HepG2 (cell line): ENCODE measurements around the gene ADGRF1. TPM values are rescaled to one million over a fixed set of nuclear protein-coding genes. Genes with fewer than 3 reads are reported as not detected.
A peak's percentile ranks its signal among the peaks of the same experiment; 100 is the strongest.

Experiments used
- ATAC-seq: fragments of 200-7000 bp; cut with Tn5 transposase; 3 replicates; pipeline ENCODE4 v1.9.1; 2020; ENCODE audit warnings: mild to moderate bottlenecking, moderate library complexity
- BruUV-seq: library from RNA; stranded (reverse); fragments of 400-500 nt; replicated peaks from 2 replicates; lab custom pipeline; 2021; lab: Mats Ljungman, UMichigan
- CTCF ChIA-PET: fragments of 300-600 bp; formaldehyde crosslinking; extraction: SDS; loops from one replicate; lab custom pipeline; 2021; ENCODE audit warnings: low total read pairs, inconsistent platforms, low intra/inter-chr PET ratio; lab: Yijun Ruan, JAX
- POLR2A ChIA-PET: fragments of 350-600 bp; sonication (Branson Sonifier 250); formaldehyde crosslinking; loops from one replicate; lab custom pipeline; 2020; ENCODE audit warnings: antibody characterized with exemption, inconsistent platforms; lab: Yijun Ruan, JAX
- DNase-seq: peaks from one replicate; pipeline ENCODE4 v3.0.0-alpha.2; 2015; ENCODE audit warnings: low spot score
- FAIRE-seq: peaks from 3 replicates; lab custom pipeline; 2011; peaks lifted over from hg19 to GRCh38; lab: Jason Lieb, UNC
- H2AFZ ChIP-seq: one replicate; pipeline ENCODE4 v1.6.1; 2011; ENCODE audit warnings: low read length, inconsistent platforms
- H3K27ac ChIP-seq: fragments of 300-600 bp; 3 replicates; pipeline ENCODE4 v1.8.0; 2011; ENCODE audit warnings: mixed run types, mild to moderate bottlenecking, mixed read lengths, low read length, inconsistent platforms; ENCODE audit not compliant: insufficient read depth; ENCODE audit errors: extremely low read length
- H3K27me3 ChIP-seq, 2 experiments: fragments of 200-600 bp in 1 of 2; 2 replicates in 1 of 2; 3 replicates in 1 of 2; pipeline versions ENCODE4 v1.6.0 to v1.8.0; 2011; ENCODE audit warnings: low read length in 2 of 2, mild to moderate bottlenecking in 2 of 2, moderate library complexity in 2 of 2, inconsistent platforms in 1 of 2; ENCODE audit not compliant: insufficient read depth in 2 of 2, control insufficient read depth in 1 of 2
- H3K36me3 ChIP-seq, 2 experiments: fragments of 200-600 bp in 1 of 2; replicated peaks in 1 of 2; 2 replicates in 1 of 2; 3 replicates in 1 of 2; pipeline versions ENCODE4 v1.5.1 to v1.8.0; 2011; ENCODE audit warnings: low read length in 2 of 2, inconsistent platforms in 1 of 2; ENCODE audit not compliant: insufficient read depth in 2 of 2, control insufficient read depth in 1 of 2
- H3K4me1 ChIP-seq: 2 replicates; pipeline ENCODE4 v1.5.1; 2012; ENCODE audit warnings: low read length, inconsistent platforms; ENCODE audit not compliant: insufficient read depth
- H3K4me2 ChIP-seq: 2 replicates; pipeline ENCODE4 v1.6.0; 2011; ENCODE audit warnings: low read depth, low read length, inconsistent platforms
- H3K4me3 ChIP-seq, 3 experiments: fragments of 200-600 bp in 1 of 3; sonication (generic), shearing (Covaris generic) in 1 of 3; replicated peaks in 1 of 3; 2 replicates each; pipeline ENCODE4 v1.5.1; 2011 to 2016; ENCODE audit warnings: low read length in 3 of 3, inconsistent platforms in 2 of 3, low read depth in 2 of 3, mild to moderate bottlenecking in 2 of 3, control low read depth in 1 of 3, mixed read lengths in 1 of 3; ENCODE audit not compliant: insufficient read depth in 1 of 3
- H3K79me2 ChIP-seq: one replicate; pipeline ENCODE4 v1.6.1; 2011; ENCODE audit warnings: low read length, inconsistent platforms; ENCODE audit not compliant: insufficient read depth
- H3K9ac ChIP-seq: 2 replicates; pipeline ENCODE4 v1.6.0; 2011; ENCODE audit warnings: mild to moderate bottlenecking, low read depth, low read length, inconsistent platforms; ENCODE audit not compliant: insufficient read depth
- H3K9me3 ChIP-seq: 2 replicates; pipeline ENCODE4 v1.5.1; 2012; ENCODE audit warnings: mild to moderate bottlenecking, low read length
- H4K20me1 ChIP-seq: 2 replicates; pipeline ENCODE4 v1.6.0; 2011; ENCODE audit warnings: inconsistent platforms, mild to moderate bottlenecking, low read length, moderate library complexity; ENCODE audit not compliant: insufficient read depth
- AKAP8 ChIP-seq: sonication (generic); formaldehyde crosslinking; IDR thresholded peaks from 2 replicates; pipeline ENCODE4 v1.5.1; 2020; ENCODE audit warnings: mild to moderate bottlenecking, missing genetic modification reagents
- ARHGAP35 ChIP-seq: sonication (generic); formaldehyde crosslinking; IDR thresholded peaks from 2 replicates; pipeline ENCODE4 v1.9.0; 2022; ENCODE audit warnings: mild to moderate bottlenecking, inconsistent platforms, moderate library complexity, missing genetic modification reagents, borderline replicate concordance
- FOXC1 ChIP-seq: sonication (generic); formaldehyde crosslinking; IDR thresholded peaks from 2 replicates; pipeline ENCODE4 v1.8.0; 2022; ENCODE audit warnings: mild to moderate bottlenecking, missing genetic modification reagents, borderline replicate concordance
- HMG20A ChIP-seq: IDR thresholded peaks from 2 replicates; pipeline ENCODE4 v1.6.1; 2016; ENCODE audit warnings: borderline replicate concordance
- HNF4A ChIP-seq: sonication (generic); formaldehyde crosslinking; IDR thresholded peaks from 2 replicates; pipeline ENCODE4 v1.4.0; 2020; ENCODE audit warnings: missing genetic modification reagents
- HNF4G ChIP-seq, 2 experiments: sonication (generic) in 1 of 2; formaldehyde crosslinking in 1 of 2; IDR thresholded peaks; 2 replicates each; pipeline versions ENCODE4 v1.4.0 to v1.6.1; 2011 to 2020; ENCODE audit warnings: borderline replicate concordance in 2 of 2, low read depth in 2 of 2, mild to moderate bottlenecking in 2 of 2, low read length in 1 of 2, missing genetic modification reagents in 1 of 2, moderate library complexity in 1 of 2
- PAF1 ChIP-seq: IDR thresholded peaks from 2 replicates; pipeline ENCODE4 v1.6.1; 2016; ENCODE audit warnings: missing genetic modification reagents, missing compliant biosample characterization
- POLR2AphosphoS5 ChIP-seq: IDR thresholded peaks from 2 replicates; pipeline ENCODE4 v1.6.1; 2012; ENCODE audit warnings: low read depth, low read length
- RARA ChIP-seq: IDR thresholded peaks from 2 replicates; pipeline ENCODE4 v1.6.1; 2016; ENCODE audit warnings: missing genetic modification reagents, missing compliant biosample characterization
- SIN3A ChIP-seq: IDR thresholded peaks from 2 replicates; pipeline ENCODE4 v1.6.1; 2011; ENCODE audit warnings: low read depth, mild to moderate bottlenecking, control low read depth, low read length, borderline replicate concordance
- ZFP36L1 ChIP-seq: sonication (generic); formaldehyde crosslinking; IDR thresholded peaks from 2 replicates; pipeline ENCODE4 v1.8.0; 2022; ENCODE audit warnings: mild to moderate bottlenecking, missing genetic modification reagents, moderate library complexity
- ZNF232 ChIP-seq: sonication (generic); formaldehyde crosslinking; IDR thresholded peaks from 2 replicates; pipeline ENCODE4 v1.4.0; 2020; ENCODE audit warnings: missing genetic modification reagents, borderline replicate concordance
- ZNF264 ChIP-seq: sonication (generic); formaldehyde crosslinking; IDR thresholded peaks from 2 replicates; pipeline ENCODE4 v1.4.0; 2020; ENCODE audit warnings: missing genetic modification reagents
- ZNF44 ChIP-seq: sonication (generic); formaldehyde crosslinking; IDR thresholded peaks from 2 replicates; pipeline ENCODE4 v1.5.1; 2020; ENCODE audit warnings: mild to moderate bottlenecking, missing genetic modification reagents
- whole genome bisulfite sequencing: methylation state at CpG from one replicate; pipeline ENCODE4 v1.1.6; 2017; ENCODE audit warnings: low lambda C conversion rate; 5-methylcytosine and 5-hydroxymethylcytosine counted together
- in situ Hi-C: cut with HindIII; loops from 2 replicates; pipeline ENCODE4 v1.10.0; 2017; ENCODE audit warnings: low pct_unique_long_range_greater_than_20kb; ENCODE audit not compliant: extremely low pct_ligation_motif_present
- intact Hi-C: fragments of 100-400 bp; cut with micrococcal nuclease; formaldehyde crosslinking; loops from one replicate; pipeline ENCODE4 v1.10.0; 2022; ENCODE audit not compliant: unreplicated experiment
- polyA plus RNA-seq, 8 experiments: library from polyadenylated mRNA; depleted of rRNA in 3 of 8; stranded (reverse) in 7 of 8; unstranded in 1 of 8; fragments of >200 nt; fragmentation: Illumina TruSeq in 4 of 8; extraction: Trizol in 4 of 8; gene quantifications; 2 replicates each; pipeline versions ENCODE4 v1.2.1 to v1.2.3, GENCODE V29; 2011 to 2016; ENCODE audit warnings: low read depth in 4 of 8, missing spikeins in 1 of 8, mixed read lengths in 1 of 8; ENCODE audit not compliant: insufficient read depth in 1 of 8
- total RNA-seq, 5 experiments: library from RNA; depleted of rRNA; stranded (reverse); fragments of >200 nt; fragmentation: Illumina TruSeq; extraction: Trizol; gene quantifications; 2 replicates each; pipeline ENCODE4 v1.2.3, GENCODE V29; 2016; ENCODE audit warnings: low read depth in 1 of 5
- TF ChIP-seq, protein P1 (sequence below): sonication (generic); formaldehyde crosslinking; IDR thresholded peaks from 2 replicates; pipeline ENCODE4 v1.4.0; 2020; ENCODE audit warnings: mild to moderate bottlenecking, low read depth, missing genetic modification reagents
- TF ChIP-seq, protein P2 (sequence below): sonication (generic); formaldehyde crosslinking; IDR thresholded peaks from 2 replicates; pipeline ENCODE4 v1.5.1; 2020; ENCODE audit warnings: missing genetic modification reagents, mild to moderate bottlenecking, borderline replicate concordance
- TF ChIP-seq, protein P3 (sequence below), 2 experiments: sonication (generic) in 1 of 2; formaldehyde crosslinking in 1 of 2; IDR thresholded peaks; 2 replicates each; pipeline versions ENCODE4 v1.4.0 to v1.6.1; 2018 to 2020; ENCODE audit warnings: missing genetic modification reagents in 2 of 2, borderline replicate concordance in 1 of 2, low read depth in 1 of 2, mild to moderate bottlenecking in 1 of 2, missing biosample characterization in 1 of 2
- TF ChIP-seq, protein P4 (sequence below): sonication (generic); formaldehyde crosslinking; IDR thresholded peaks from 2 replicates; pipeline ENCODE4 v1.4.0; 2020; ENCODE audit warnings: missing genetic modification reagents

ADGRF1 gene
- total and polyA plus RNA-seq, 2 of the 13 experiments (the other 11 are each of a cell fraction or from before 2014, with no cell fraction given) = not detected

DNA sequence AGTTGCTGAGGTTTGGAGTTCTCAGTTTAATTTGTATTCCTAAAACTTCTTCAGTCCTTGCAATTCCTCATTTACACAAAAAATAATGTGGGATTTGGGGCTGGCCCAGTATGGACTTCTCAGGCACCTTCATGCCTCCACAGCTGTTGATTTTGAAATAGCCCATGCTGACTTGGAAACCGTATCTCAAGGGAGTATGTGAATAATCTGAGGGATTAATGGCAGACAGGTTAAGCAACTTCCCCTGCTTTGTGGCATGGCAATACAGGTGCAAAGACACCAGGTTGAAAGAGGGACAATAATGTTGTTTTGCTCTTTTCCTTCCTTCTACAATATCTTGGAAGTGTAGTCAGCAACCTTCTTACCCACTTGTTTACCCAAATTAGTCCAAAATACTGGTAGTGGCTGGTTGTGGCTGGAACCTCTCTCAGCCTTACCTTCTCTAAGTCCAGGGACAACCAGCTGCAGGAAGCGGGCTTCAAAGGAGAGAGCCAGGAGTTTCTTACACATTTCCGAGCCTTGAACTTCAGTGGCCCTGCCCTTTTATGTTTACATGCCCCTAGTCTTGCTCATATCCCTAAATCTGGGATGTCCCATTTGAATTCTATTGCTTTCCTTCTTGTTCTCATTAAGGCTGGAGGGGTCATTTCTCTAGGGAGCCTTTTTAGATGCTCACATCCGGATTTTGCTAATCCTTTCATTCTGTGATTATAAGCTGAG is 44.1 kb upstream of the ADGRF1 start:
- H3K27ac ChIP-seq = no peak overlapping the region
- FAIRE-seq = no peak
- no peaks in the 10 kb centered on the region for H3K27me3 ChIP-seq
- 87% methylated on average over 4 of the region's 4 CpGs for WGBS
- no peak for DNase-seq
- CTCF ChIA-PET = no interaction called here
- H3K4me1 ChIP-seq = peaks cover 63% of the 10 kb centered on the region
- H2AFZ ChIP-seq = no peak overlapping the region
- no peaks in the 10 kb centered on the region for H4K20me1 ChIP-seq
- H3K9me3 ChIP-seq = no peaks in the 10 kb centered on the region
- in situ Hi-C loops = no loop called here
- H3K4me3 ChIP-seq = no peak overlapping the region
- no peak overlapping the region for H3K9ac ChIP-seq
- POLR2A ChIA-PET = interaction anchor here (1.7 kb wide), 1 partner anchor 10 kb away, joined by 6 read pairs; no protein-coding TSS in a partner anchor
- intact Hi-C loops = no loop called here
- no peak for ATAC-seq
- H3K36me3 ChIP-seq = no peaks in the 10 kb centered on the region
- H3K4me2 ChIP-seq = no peak overlapping the region
- no peaks in the 10 kb centered on the region for H3K79me2 ChIP-seq
- BruUV-seq = no TSS peak
- TF ChIP-seq, protein P1, sequence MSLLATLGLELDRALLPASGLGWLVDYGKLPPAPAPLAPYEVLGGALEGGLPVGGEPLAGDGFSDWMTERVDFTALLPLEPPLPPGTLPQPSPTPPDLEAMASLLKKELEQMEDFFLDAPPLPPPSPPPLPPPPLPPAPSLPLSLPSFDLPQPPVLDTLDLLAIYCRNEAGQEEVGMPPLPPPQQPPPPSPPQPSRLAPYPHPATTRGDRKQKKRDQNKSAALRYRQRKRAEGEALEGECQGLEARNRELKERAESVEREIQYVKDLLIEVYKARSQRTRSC (CRISPR knock-in tag) = no peak
- TF ChIP-seq, protein P2, sequence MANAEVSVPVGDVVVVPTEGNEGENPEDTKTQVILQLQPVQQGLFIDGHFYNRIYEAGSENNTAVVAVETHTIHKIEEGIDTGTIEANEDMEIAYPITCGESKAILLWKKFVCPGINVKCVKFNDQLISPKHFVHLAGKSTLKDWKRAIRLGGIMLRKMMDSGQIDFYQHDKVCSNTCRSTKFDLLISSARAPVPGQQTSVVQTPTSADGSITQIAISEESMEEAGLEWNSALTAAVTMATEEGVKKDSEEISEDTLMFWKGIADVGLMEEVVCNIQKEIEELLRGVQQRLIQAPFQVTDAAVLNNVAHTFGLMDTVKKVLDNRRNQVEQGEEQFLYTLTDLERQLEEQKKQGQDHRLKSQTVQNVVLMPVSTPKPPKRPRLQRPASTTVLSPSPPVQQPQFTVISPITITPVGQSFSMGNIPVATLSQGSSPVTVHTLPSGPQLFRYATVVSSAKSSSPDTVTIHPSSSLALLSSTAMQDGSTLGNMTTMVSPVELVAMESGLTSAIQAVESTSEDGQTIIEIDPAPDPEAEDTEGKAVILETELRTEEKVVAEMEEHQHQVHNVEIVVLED (CRISPR knock-in tag) = no peak
- TF ChIP-seq ARHGAP35 (CRISPR knock-in tag) (no peak), HNF4G (IDR thresholded peaks at IDR 0.05; ENCODE audit: borderline replicate concordance, low read depth, low read length) (no peak), HNF4G (CRISPR knock-in tag; IDR thresholded peaks at IDR 0.05; ENCODE audit: borderline replicate concordance, low read depth) (no peak), RARA (CRISPR knock-in tag) (peak; percentile 39; the same call in 1 of the 2 replicates), HMG20A (peak; percentile 26; the same call in 1 of the 2 replicates), POLR2AphosphoS5 (no peak), FOXC1 (no peak), ZNF264 (no peak), ZNF44 (no peak), ZFP36L1 (no peak), AKAP8 (CRISPR knock-in tag) (no peak), HNF4A (CRISPR knock-in tag) (peak; percentile 24; the same call in 1 of the 2 replicates), ZNF232 (CRISPR knock-in tag) (no peak), SIN3A (no peak), PAF1 (CRISPR knock-in tag) (no peak)
- TF ChIP-seq, protein P3, sequence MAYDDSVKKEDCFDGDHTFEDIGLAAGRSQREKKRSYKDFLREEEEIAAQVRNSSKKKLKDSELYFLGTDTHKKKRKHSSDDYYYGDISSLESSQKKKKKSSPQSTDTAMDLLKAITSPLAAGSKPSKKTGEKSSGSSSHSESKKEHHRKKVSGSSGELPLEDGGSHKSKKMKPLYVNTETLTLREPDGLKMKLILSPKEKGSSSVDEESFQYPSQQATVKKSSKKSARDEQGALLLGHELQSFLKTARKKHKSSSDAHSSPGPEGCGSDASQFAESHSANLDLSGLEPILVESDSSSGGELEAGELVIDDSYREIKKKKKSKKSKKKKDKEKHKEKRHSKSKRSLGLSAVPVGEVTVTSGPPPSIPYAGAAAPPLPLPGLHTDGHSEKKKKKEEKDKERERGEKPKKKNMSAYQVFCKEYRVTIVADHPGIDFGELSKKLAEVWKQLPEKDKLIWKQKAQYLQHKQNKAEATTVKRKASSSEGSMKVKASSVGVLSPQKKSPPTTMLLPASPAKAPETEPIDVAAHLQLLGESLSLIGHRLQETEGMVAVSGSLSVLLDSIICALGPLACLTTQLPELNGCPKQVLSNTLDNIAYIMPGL (CRISPR knock-in tag; IDR thresholded peaks at IDR 0.05; ENCODE audit: borderline replicate concordance in 1 of 2, low read depth in 1 of 2) = no peak
- TF ChIP-seq, protein P4, sequence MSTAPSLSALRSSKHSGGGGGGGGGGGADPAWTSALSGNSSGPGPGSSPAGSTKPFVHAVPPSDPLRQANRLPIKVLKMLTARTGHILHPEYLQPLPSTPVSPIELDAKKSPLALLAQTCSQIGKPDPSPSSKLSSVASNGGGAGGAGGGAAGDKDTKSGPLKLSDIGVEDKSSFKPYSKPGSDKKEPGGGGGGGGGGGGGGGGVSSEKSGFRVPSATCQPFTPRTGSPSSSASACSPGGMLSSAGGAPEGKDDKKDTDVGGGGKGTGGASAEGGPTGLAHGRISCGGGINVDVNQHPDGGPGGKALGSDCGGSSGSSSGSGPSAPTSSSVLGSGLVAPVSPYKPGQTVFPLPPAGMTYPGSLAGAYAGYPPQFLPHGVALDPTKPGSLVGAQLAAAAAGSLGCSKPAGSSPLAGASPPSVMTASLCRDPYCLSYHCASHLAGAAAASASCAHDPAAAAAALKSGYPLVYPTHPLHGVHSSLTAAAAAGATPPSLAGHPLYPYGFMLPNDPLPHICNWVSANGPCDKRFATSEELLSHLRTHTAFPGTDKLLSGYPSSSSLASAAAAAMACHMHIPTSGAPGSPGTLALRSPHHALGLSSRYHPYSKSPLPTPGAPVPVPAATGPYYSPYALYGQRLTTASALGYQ (CRISPR knock-in tag) = no peak
